GM12875 (cell line): ENCODE data around the gene CDH4.

ENCODE experiments used
- H3K4me3 ChIP-seq: one replicate; pipeline ENCODE4 v1.5.1; 2011; ENCODE audit warnings: low read depth, low read length, control low read depth
- TF ChIP-seq, protein P1 (sequence below): IDR thresholded peaks from 2 replicates; pipeline ENCODE4 v1.5.1; 2011; ENCODE audit warnings: low read depth, mild to moderate bottlenecking, control low read depth, inconsistent platforms, low read length, moderate library complexity, borderline replicate concordance; ENCODE audit not compliant: insufficient read depth

CDH4 gene

DNA sequence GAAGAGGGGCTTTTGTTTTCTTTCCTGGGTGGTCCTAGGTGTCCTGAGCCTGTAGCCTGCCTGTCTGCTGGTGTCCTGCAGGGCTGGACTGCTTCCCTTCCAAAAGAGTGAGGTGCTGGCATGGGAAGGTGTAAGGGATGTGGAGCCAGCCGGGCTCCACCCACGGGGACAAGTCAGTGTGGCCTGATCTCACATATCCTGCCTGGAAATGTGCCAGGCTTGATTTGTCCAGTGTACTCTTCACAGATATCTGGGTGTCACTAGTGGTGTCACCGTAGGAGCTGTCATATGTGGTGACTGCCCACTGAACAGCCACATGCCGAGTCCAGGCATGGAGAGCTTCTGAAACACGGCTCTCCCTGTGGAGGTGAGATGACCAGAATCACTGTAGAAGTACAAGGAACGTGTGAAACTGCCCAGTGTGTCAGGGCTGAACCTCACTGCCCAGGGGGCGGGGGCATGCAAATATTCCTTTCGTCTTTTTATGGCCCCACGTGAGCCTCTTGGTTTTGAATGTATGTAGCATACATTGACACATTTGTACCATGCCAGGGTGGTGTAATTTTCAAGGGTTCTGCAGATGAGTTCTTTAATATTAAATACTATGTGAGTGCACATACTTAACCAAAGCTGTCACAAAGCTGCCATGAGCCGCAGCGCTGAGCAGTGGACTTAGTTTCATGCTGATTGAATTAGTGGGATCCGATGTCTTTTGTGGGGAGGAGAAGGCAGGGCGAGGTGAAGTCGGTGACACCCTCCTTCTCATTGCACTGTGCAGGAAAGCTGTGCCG is 55.8 kb downstream of the CDH4 start:
- TF ChIP-seq, protein P1, sequence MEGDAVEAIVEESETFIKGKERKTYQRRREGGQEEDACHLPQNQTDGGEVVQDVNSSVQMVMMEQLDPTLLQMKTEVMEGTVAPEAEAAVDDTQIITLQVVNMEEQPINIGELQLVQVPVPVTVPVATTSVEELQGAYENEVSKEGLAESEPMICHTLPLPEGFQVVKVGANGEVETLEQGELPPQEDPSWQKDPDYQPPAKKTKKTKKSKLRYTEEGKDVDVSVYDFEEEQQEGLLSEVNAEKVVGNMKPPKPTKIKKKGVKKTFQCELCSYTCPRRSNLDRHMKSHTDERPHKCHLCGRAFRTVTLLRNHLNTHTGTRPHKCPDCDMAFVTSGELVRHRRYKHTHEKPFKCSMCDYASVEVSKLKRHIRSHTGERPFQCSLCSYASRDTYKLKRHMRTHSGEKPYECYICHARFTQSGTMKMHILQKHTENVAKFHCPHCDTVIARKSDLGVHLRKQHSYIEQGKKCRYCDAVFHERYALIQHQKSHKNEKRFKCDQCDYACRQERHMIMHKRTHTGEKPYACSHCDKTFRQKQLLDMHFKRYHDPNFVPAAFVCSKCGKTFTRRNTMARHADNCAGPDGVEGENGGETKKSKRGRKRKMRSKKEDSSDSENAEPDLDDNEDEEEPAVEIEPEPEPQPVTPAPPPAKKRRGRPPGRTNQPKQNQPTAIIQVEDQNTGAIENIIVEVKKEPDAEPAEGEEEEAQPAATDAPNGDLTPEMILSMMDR: no peak
- no peak overlapping the region for H3K4me3 ChIP-seq

DNA sequence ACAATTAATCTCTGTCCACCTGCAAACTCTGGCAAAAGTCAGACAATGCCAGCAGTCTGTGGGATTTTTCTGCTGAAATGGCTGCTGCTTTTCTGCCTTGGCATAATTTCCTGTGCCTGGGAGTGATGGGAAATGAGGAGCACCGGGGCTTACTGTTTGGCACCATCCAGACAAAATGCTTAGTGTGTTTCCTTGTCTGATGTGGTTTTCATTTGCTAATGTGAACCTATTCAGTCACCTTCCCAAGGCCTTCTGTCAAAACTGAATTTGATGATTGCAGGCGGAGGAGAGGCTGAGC is 56.4 kb downstream of the CDH4 start:
- no peak overlapping the region for H3K4me3 ChIP-seq
- TF ChIP-seq, protein P1: no peak

DNA sequence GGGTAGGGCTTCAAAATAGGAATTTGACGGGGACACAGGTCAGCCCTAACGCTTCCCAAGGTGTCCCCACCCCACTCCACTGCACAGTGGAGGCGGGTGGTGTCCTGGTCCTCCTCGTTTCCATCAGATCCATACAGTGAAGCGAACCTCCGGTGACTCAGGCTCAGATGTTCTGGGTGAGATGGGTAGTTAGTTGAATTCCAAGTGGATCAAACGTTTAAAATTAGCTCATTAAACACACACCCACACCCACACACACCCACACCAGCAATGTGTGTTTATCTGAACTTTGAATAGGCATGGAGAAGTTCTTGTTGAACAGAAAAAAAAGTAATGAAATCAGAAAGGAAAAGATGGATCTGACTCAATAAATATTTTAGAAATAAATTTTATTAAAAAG is 58.9 kb downstream of the CDH4 start:
- TF ChIP-seq, protein P1: no peak
- no peak overlapping the region for H3K4me3 ChIP-seq

DNA sequence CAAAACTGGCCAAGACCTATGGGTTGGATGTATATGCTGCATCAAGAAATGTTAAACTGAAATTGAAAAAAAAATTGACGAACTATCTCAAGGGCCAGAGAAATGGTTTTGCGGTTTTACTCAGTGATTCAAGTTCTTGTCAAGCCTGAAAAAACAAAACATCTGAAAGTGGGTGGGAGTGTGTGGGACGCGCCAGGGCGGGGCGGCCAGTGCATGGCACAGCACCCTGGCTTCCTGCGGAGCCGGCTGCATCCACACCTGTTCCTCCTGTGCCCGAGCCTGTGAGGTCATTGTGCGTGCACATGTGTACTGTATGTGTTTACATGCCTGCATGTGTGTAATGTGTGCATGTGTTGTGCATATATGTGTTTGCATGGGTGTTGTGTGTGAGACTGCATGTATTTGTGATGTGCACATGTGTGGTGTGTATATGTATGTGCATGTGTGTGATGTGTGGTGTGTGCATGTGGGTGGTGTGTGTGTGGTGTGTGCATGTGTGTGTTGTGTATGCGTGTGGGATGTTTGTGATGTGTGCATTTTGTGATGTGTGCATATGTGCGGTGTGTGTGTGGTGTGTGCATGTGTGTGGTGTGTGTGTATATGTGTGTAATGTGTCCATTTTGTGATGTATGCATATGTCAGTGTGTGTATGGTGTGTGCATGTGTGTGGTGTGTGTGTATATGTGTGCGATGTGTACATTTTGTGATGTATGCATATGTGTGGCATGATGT is 59.8 kb downstream of the CDH4 start:
- no peak overlapping the region for H3K4me3 ChIP-seq
- TF ChIP-seq, protein P1: no peak

DNA sequence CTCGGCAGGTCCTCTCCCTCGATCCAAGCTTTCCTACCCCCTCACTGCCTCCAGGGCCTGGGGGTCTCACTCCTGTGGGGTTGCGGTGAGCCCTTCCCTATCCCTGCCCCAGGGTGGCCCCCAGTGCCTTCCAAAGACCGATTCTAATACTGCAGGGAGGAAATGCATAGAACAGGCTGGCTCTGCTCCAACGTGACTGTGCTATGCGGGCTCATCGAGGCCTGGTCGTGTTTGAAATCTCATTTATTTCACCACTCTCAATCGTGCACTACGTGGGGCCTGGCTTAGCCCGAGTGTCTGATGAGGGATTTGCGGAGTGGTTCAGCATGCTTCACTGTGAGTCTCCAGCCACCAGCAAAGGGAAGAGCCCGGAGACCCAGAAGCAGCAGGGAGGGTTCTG is 60.9 kb downstream of the CDH4 start:
- H3K4me3 ChIP-seq: no peak overlapping the region
- TF ChIP-seq, protein P1: no peak

DNA sequence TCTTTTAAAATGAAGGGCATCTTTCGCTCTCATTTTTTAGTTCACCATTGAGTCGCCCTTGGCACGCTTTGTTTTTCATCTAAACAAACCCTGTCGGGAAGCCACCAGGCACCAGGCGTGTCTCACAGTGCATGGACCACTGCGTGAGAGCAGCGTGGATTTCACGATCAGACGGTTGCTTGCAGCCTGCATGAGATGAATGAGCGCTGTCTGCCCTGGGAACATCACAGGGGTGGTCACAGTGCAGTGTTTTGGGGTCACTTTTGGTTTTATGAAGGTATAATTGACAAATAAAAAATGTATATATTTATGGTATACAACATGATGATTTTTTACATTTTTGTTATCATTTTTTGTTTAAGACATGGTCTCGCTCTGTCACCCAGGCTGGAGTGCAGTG is 61.3 kb downstream of the CDH4 start:
- no peak overlapping the region for H3K4me3 ChIP-seq
- TF ChIP-seq, protein P1: no peak
